22Rv1 (cell line): ENCODE results near the gene LARGE2.

Experiments
- CTCF ChIP-seq: fragments of 450-650 bp; IDR thresholded peaks from 2 replicates; pipeline ENCODE4 v1.5.1; 2017; ENCODE audit warnings: mild to moderate bottlenecking
- ZFX ChIP-seq: fragments of 450-650 bp; IDR thresholded peaks from 2 replicates; pipeline ENCODE4 v1.6.1; 2017; ENCODE audit warnings: antibody characterized with exemption, borderline replicate concordance

GRCh38 chr11:45889966-45890365 is 32.5 kb upstream of the LARGE2 start:
- TF ChIP-seq CTCF: no peak
- no peak for TF ChIP-seq ZFX
